HG03064 (cell line): ENCODE data around the gene ANKRD6.

Source experiments
- ATAC-seq: cut with Tn5 transposase; IDR thresholded peaks from one replicate; pipeline ENCODE4 v1.9.1; 2021; ENCODE audit warnings: low read depth; ENCODE audit not compliant: unreplicated experiment

The ANKRD6 gene

DNA sequence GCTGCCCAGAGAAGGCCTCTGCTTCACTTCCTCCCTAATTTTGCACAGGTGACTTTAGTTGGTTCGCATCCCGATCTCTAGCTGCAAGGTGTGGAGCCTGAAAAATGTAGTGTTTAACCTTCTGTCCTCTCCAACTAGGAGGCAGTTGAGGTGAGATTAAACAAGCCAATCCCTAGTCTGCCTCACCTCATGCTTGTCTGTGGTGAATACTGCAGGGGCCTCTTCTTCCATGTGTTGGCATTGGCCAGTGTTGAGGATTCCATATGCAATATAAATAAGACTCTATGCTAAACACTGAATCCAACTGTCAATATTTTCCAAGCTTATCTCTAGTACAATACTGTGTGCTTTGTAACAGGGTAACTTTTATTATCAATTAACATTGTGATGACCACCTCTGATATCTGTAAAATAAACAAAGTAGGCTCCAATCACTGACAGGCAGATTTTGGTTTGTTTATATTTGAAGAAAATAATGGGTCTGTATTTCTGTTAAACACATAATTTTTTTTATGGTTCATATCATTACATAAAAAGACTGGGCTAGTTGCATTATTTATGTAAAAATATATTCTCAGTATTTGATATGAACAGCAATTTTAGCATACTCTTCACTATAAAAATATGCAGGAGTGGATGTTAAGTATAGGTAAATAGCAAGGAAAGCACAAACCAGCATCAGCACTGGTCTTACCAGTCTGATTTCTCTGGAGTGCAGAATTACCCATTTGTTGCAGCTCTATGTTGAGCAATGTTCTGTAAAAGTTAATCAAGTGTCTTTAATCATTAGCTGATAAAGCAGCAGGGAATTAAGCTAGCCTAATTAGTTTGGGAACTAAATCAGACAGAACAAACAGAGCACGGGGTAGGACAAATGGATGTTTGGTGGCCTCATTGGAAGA is 74.0 kb downstream of the ANKRD6 start:
- ATAC-seq = no peak

DNA sequence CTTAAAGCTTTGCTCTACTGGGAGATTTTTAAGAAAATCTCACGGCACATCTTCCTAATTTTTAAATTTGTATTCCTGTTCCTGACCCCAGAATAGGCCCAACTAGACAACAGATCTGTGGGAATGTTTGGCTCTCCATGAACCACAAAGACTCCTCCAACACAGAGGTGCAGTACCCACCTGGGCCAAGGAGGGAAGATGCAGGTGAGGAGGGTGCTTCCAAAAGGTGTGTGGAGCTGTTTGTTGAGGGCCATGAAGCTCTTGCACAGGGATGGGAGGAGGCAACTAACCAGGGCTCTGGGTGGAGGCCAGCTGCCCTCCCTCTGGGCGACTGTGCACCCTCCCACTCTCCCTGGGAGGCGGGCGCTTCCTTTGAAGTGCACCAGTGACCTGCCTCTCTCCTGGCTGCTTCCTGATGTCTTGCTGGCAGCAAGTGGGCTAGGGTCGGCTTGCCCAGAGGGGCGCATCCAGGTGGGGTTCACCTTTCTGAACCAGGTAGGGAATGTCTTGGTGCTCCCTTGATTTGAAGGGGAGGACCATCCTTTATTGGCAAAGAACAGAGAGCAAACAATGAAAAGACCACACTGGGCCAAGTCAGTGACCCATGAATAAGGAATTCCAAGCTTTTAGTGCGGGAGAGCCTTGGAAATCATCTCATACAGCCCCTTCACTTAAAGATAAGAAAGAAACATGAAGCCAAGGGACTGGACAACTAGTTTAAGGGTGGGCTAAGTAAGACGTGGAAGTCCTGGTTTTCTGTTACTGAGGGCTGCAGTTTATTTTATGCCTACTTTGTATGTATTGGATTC is 76.0 kb downstream of the ANKRD6 start:
- ATAC-seq = no peak

DNA sequence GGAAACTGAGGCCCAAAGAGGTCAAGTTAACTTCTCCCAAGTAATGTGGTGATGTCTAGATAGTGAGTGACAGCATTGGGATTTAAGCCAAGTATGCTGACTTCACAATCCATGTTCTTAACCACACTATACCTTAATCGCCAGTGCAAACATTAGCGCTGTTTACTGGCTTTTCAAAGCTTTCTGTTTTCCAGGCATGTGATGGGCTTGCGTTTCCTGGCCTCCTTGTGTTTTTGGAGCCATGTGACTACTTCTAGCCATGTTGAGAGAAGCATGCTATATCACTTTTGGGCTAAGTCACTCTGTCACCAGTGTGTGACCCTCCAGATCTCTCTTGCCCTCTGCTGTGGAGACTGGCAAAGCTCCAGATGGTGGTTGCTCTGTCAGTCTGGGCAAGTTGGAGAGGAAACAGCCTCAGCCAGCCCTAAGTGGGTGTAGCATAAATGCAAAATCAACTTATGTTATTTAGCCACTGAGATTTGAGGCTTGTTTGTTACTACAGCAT is 76.9 kb downstream of the ANKRD6 start:
- ATAC-seq = no peak

DNA sequence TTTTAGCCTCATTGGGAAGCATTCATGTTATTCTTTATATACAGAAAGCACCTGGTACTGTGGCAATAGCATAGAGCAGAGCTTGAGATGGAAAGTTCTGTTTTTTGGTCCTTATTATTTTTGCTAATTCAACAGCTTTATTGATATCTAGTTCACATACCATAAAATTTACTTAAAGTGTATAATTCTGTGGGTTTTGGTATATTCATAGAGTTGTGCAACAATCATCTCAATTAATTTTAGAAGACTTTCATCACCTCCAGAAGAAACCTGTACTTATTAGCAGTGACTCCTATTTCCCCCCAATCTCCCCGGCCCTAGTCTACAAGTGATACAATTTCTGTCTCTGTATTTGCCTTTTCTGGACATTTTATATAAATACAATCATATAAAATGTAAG is 77.4 kb downstream of the ANKRD6 start:
- ATAC-seq = no peak

DNA sequence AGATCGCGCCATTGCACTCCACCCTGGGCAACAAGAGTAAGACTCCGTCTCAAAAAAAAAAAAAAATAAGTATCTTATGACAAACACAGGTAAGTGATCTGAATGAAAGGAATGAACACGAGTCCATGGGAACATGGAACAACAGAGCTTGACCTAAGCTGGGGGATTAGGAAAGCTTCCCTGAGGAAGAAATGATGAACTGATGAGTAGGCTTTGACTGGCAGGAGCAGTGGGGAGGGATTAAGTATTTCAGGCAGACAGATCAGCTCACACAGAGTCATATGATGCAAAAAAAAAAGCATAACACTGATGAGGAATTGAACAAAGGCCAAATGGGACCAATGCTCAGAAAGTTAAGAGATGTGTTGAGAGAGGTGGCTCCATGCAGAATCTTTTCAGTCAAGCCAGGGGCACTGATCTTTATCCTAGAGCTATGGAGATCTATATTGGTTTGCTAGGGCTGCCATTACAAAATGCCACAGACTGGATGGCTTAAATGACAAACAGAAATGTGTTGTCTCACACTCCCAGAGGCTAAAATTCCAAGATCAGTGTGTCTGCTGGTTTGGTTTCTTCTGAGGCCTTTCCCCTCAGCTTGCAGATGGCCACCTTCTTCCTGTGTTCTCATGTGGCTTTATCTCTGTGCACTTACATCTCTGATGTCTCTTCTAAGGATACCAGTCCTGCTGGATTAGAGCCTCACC is 85.6 kb downstream of the ANKRD6 start:
- no peak for ATAC-seq

DNA sequence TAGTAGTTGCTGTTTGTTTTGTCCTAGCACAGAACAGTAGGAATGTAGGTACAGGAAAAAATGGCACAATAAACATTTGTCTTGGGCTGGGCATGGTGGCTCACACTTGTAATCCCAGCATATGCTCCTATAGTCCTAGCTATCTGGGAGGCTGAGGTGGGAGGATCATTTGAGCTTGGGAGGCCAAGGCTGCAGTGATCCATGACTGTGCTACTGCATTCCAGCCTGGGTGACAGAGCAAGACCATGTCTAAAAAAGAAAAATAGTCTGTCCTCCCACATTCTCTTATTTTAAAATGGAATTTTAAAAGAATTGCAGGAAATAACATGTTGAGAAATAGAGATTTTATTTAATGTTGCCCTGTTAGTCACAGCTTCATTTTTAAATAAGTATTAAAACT is 87.8 kb downstream of the ANKRD6 start:
- ATAC-seq = no peak

DNA sequence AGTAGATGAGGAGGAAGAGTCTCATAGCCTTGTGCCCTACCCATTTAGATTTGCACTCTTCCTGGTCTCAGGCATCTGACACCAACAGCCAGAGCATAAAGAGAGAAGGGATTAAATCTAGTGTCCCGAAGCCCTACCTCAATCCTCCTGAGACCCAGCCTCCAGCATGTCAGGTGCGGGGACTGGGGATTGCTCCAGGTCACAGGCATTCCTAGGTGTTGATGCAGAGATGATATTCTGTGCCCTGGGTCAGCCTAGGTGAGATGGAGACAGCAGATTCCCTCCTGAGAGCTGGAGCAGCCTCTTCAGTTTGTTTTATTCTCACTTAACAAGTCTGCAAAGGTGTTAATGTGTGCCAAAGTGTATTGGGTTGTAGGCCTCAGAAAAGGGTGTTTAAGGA is 89.8 kb downstream of the ANKRD6 start:
- no peak for ATAC-seq

DNA sequence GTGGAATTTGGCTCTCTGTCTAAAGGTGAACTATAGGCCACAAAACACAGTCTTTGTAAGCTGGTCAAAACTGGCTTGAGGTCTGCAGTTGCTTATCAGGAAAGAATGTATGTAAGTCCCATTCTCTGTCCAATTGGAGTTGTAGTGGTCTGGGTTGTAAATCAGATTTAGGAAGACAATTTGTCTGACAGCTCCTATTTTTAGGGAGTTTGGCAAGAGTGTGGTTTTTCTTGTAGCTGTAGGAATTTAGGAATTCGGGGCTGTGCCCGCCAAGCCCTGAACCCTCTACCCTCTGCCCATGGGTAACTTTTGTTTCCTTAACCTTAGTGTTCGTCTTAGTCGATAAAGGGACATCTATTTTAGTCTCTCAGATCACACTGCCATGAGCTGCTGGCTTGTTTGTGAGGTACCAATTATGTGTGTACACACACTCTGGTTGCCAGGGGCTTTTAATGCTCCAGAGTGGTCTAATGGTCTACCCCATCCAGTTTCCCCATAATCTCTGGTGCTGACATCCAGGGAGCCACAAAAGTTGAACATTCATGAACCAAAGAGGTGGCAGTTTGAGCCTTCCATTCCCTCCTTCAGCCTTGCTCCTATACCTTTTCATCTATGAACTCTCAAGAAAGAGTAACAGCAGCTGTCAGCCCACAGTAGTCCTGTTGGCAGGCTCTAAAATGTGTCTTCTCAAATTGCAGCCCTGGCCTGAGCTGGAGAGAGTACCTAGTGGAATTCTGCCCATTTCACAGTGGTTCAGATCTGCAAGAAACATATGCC is 93.0 kb downstream of the ANKRD6 start:
- ATAC-seq = no peak

DNA sequence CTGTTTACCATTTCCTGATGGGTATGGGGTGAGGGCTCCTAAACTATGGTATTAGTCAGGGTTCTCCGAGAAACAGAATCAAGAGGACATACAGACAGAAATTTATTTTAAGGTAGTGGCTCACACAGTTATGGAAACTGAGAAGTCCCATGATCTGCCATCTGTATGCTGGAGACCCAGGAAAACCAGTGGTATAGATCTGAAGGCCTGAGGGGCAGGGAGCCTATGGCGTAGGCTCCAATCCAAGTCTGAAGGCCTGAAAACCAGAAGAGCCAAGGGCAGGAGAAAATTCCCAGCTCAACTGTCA is 93.6 kb downstream of the ANKRD6 start:
- ATAC-seq = no peak

DNA sequence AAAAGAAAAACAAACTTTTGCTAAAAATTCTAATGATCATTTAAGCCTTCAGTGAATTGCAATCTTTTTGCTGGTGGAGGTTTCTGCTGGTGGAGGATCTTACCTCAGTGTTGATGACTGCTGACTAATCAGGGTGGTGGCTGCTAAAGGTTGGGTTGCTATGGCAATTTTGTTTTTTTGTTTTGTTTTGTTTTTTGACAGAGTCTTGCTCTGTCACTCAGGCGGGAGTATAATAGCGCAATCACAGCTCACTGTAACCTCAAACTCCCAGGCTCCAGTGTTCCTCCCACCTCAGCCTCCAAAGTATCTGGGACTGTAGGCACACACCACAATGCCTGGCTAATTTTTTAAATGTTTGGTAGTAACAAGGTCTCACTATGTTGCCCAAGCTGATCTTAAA is 94.7 kb downstream of the ANKRD6 start:
- ATAC-seq = no peak

DNA sequence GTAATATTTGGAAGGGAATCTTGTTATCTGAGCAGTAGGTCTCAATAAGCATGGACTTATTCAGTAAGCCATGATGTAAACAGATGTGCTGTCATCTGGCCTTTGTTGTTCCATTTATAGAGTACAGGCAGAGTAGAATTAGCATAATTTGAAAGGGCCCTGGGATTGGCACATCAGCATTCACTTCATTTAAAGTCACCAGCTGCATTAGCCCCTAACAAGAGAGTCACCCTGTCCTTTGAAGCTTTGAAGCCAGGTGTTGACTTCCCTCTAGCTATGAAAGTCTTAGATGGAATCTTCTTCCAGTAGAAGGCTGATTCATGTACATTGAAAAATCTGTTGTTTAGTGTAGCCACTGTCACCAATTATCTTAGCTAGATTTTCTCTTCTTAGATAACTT is 95.9 kb downstream of the ANKRD6 start:
- ATAC-seq = no peak

DNA sequence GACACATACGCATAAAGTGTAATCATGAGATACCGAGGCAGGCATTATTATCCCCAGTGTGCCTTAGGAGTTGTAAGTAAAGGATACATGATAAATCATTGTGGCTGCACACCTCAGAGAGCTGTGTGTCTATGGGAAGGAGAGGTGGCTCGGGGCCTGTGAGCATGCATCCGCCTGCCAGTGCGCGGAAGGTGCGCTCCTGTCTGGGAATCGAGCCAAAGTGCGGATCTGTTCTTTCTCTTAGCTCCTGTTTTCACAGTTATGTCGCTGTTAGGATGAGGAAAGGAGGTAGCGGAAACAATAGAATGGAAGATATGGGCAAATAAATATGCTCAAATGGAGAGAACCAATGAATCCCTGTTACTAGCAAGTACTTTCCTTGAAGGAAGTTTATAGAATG is 98.0 kb downstream of the ANKRD6 start:
- ATAC-seq = no peak

DNA sequence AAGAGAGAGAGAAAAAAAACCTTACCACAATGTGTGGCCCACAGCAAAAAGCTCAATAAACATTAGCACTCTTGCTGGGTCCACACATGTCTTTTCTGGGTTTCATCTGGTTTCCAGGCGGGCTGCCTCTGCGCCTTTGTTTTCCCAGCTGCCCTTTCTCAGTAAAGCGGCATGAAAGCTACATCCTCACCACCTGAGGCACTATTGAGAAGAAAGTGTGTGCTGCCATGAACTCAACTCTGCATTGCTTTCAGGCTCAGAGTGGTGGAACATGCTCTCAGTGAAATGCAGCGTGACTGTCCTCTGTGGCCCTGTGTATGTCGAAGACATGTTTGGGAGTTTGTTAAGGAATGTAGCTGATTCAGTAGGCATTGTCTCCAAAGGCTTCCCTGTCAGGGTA is 103.3 kb downstream of the ANKRD6 start:
- ATAC-seq = no peak

DNA sequence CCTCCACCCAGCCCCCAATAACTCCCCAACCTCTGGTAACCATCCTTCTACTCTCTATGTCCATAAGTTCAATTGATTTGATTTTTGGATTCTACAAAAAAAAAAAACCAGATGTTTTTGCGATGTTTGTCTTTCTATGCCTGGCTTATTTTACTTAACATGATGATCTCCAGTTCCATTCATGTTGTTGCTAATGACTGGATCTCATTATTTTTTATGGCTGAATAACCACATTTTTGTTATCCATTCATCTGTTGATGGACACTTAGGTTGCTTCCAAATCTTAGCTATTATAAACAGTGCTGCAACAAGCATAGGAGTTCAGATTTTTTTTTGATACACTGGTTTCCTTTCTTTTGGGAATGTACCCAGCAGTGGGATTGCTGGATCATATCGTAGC is 106.8 kb downstream of the ANKRD6 start:
- ATAC-seq = no peak

DNA sequence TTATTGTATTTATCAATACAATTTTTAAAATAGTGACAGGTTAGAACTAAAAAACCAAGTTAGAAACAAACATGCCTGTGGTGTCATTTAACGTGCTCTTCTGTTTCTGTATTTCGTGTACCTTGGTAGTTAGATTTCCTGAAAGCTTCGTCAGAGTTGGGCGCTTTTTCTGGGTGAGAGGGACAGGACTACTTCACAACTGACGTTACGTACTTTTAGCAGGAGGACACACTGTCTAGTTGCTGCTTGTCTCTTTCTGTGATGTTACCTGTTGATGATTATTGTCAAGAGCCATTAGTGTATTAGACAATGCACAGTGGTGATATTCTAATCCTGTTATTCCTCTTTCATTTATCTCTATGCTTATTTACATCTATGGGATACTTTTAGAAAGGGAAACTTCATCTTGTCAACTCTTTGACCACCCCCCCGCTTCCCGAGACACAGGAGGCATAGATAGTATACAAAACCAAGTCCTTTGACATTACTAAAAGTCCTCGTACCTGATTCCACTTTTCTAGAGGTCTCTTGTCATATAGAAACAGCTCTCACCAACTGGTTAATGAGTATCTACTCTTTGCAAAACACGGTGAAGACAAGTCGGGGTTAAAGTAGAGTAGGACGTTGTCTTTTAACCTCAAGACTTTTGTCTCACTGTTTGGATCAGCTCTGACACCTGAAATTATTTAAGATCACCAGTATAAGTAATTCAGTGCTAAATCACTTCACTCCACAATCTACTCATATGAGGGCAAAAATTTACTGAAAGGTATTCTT is 109.3 kb downstream of the ANKRD6 start:
- ATAC-seq = no peak

DNA sequence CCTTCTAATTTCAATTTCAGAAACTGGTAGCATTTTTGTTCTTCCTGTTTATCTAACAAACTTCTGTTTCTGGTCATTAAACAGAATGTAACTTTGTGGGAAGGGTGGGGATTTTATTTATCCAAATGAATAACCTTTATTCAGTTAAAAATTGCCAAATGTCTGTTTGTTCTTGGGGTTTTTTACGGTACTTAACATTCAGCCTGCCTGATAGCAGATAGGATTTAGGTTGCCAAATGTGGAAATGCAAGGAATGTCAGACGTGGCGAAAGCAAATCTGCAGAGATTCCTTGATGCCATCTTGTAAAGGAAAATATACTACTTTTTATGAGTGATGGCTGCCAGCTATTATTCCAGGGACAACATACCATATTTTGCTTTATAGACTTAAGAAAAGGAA is 109.9 kb downstream of the ANKRD6 start:
- ATAC-seq = no peak

DNA sequence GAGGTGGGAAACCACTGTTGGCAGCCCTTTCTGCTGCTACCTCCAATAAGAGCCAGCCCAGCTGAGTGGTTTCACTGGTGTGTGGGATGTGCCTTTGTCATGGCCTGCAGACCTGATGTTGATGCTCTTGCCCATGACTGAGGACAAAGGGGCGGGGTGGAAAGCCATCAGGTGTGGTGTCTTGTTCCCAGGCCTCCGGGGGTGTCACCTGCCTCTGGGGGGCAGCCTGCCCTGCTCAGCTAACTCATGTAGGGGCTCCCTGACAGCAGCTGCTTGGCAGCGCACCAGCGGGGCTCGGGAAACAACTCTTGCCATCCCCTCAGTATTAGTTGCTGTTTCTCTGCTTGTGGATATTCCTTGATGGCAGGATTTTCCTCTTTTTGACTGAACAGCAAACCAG is 114.3 kb downstream of the ANKRD6 start:
- ATAC-seq = no peak

DNA sequence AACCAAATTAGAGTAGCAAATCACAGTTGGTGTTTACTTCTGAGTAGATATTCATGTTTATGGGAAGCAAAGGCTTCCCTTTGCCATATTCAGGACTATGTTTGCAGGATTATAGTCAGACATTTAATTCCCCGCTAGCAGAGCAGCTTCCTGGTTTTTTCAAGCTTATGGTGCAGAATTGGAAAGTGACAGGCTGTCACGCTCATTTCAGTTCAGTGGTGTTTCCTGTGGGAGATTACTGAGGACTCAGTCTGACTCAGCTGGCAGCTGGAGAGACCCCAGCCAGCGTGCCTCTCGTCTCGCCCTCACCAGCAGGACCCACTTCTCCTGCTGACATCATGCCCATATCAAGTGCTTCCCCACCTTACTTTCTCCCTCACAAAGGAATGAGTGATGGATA is 120.5 kb downstream of the ANKRD6 start:
- ATAC-seq = no peak

DNA sequence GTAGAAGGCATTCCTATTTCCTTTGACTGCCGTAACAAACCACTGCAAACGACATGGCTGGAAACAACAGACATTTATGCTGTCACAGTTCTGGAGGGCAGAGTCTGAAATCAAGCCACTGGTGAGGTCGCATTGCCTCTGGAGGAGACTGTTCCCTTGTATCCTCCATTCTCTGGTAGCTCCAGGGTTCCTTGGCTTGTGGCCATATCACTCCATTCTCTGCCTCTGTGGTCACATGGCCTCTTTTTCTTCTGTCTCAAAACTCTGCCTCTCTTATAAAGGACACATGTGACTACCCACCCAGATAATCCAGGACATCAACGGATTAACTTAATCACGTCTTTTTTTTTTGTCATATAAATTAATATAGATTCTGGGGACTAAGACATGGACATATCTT is 121.2 kb downstream of the ANKRD6 start:
- ATAC-seq = no peak

DNA sequence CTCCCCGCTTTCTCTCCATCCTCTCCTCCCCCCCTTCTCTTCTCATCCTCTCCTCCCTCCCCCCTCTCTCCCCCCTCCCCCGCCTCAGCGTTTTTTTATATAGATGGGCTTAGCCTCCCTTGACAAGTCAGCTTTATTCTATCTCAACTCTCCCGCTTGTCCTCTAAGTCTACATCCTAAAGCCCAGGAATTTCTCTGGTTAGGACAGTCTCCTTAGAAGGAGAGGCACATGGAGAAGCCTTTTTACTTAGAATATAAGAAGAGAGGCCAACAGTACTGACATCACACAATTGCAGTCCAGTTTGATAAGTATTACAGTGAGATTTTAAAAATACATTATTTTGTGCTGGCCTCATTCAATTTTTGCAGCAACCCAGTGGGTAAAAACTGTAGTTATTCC is 122.1 kb downstream of the ANKRD6 start:
- ATAC-seq = no peak
